Suprapubic skin (tissue), 3 donors: ENCODE data around the gene DSCAM.

Source experiments
- POLR2AphosphoS5 ChIP-seq, 3 donors: sonication (generic); formaldehyde crosslinking; IDR thresholded peaks; one replicate each; pipeline ENCODE4 v1.6.1; 2017; ENCODE audit warnings: antibody characterized with exemption in 3 of 3
- TF ChIP-seq, protein P1 (sequence below), 2 donors: fragments of 200-600 bp in 1 of 2; fragments of 450-650 bp in 1 of 2; sonication (generic) in 1 of 2; IDR thresholded peaks; one replicate each; pipeline ENCODE4 v1.5.1; 2016 to 2019; ENCODE audit warnings: antibody characterized with exemption in 2 of 2, mild to moderate bottlenecking in 1 of 2, moderate library complexity in 1 of 2

DNA sequence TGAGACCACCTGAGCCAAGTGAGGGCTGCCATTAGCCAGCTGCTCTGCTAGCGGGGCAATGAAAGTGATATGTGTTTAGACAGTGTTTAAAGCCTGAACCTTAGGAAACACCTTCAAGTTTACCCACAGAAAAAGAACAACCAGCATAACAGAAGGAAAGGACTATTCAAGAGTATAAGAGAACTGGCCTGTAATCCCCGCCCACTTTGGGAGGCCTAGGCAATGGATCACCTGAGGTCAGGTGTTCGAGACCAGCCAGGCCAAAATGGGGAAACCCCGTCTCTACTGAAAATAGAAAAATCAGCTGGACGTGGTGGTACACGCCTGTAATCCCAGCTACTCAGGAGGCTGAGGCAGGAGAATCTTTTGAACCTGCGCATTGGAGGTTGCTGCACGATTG, 830.3 kb downstream of the DSCAM start:
- TF ChIP-seq, protein P1, sequence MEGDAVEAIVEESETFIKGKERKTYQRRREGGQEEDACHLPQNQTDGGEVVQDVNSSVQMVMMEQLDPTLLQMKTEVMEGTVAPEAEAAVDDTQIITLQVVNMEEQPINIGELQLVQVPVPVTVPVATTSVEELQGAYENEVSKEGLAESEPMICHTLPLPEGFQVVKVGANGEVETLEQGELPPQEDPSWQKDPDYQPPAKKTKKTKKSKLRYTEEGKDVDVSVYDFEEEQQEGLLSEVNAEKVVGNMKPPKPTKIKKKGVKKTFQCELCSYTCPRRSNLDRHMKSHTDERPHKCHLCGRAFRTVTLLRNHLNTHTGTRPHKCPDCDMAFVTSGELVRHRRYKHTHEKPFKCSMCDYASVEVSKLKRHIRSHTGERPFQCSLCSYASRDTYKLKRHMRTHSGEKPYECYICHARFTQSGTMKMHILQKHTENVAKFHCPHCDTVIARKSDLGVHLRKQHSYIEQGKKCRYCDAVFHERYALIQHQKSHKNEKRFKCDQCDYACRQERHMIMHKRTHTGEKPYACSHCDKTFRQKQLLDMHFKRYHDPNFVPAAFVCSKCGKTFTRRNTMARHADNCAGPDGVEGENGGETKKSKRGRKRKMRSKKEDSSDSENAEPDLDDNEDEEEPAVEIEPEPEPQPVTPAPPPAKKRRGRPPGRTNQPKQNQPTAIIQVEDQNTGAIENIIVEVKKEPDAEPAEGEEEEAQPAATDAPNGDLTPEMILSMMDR (IDR thresholded peaks at IDR 0.05), result no peak
- TF ChIP-seq POLR2AphosphoS5 (IDR thresholded peaks at IDR 0.05), result no peak
